Prostate gland (tissue), 2 donors: ENCODE results near the gene ZSWIM1.

Experiments
- POLR2A ChIP-seq: fragments of 450-650 bp; IDR thresholded peaks from one replicate; pipeline ENCODE4 v1.6.1; 2016; ENCODE audit warnings: antibody characterized with exemption, mild to moderate bottlenecking
- TF ChIP-seq, protein P1 (sequence below), 4 experiments: fragments of 200-600 bp in 2 of 4; fragments of 450-650 bp in 2 of 4; sonication (generic) in 2 of 4; IDR thresholded peaks; 1 replicate in 3 of 4; 2 replicates in 1 of 4; pipeline ENCODE4 v1.5.1; 2016 to 2019; ENCODE audit warnings: antibody characterized with exemption in 4 of 4, mild to moderate bottlenecking in 2 of 4, moderate library complexity in 2 of 4

DNA sequence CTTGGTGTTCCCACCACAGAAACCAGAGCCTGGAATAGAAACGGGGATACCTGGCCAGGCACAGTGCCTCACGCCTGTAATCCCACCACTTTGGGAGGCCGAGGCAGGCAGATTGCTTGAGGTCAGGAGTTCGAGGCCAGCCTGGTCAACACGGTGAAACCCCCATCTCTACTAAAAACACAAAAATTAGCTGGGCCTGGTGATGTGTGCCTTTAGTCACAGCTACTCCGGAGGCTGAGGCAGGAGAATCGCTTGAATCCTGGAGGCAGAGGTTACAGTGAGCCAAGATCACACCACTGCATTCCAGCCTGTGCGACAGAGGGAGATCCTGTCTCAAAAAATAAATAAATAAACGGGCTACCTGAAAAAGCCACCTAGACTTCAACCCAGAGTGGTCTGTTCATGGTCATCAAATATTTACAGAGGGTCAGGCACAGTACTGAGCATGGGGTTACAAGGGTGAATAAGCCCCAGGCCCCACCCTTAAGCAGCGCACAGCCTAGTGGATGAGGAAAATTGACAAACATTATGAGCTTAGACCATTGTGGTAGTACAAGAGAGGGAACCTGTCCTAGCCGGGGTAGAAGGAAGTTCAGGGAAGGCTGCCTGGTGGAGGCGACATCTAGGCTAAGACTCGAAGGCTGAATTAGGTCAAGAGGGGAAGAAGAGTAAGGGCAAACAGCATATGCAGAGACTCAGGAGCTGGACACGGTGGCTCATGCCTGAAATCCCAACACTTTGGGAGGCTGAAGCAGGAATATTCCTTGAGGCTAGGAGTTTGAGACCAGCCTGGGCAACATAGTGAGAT lies 46.2 kb downstream of the ZSWIM1 start:
- TF ChIP-seq, protein P1, sequence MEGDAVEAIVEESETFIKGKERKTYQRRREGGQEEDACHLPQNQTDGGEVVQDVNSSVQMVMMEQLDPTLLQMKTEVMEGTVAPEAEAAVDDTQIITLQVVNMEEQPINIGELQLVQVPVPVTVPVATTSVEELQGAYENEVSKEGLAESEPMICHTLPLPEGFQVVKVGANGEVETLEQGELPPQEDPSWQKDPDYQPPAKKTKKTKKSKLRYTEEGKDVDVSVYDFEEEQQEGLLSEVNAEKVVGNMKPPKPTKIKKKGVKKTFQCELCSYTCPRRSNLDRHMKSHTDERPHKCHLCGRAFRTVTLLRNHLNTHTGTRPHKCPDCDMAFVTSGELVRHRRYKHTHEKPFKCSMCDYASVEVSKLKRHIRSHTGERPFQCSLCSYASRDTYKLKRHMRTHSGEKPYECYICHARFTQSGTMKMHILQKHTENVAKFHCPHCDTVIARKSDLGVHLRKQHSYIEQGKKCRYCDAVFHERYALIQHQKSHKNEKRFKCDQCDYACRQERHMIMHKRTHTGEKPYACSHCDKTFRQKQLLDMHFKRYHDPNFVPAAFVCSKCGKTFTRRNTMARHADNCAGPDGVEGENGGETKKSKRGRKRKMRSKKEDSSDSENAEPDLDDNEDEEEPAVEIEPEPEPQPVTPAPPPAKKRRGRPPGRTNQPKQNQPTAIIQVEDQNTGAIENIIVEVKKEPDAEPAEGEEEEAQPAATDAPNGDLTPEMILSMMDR (IDR thresholded peaks at IDR 0.05) = no peak
- TF ChIP-seq POLR2A = no peak
